MCF 10A (cell line): ENCODE measurements around the gene HSDL2. TPM values are rescaled to one million over a fixed set of nuclear protein-coding genes. Genes with fewer than 3 reads are reported as not detected.

ENCODE experiments used
- BruUV-seq: library from RNA; stranded (reverse); fragments of 400-500 nt; replicated peaks from 2 replicates; lab custom pipeline; 2021; lab: Mats Ljungman, UMichigan
- CTCF ChIA-PET: fragments of 300-600 bp; sonication (Branson Sonifier 250); formaldehyde crosslinking; extraction: SDS; loops from one replicate; lab custom pipeline; 2021; ENCODE audit warnings: antibody characterized with exemption, inconsistent platforms; lab: Yijun Ruan, JAX
- POLR2A ChIA-PET: fragments of 300-600, 350-650 bp; sonication (Branson Sonifier 250); formaldehyde crosslinking; extraction: SDS; loops from one replicate; lab custom pipeline; 2020; ENCODE audit warnings: antibody characterized with exemption, inconsistent platforms; lab: Yijun Ruan, JAX
- DNase-seq: peaks from one replicate; pipeline ENCODE4 v3.0.0-alpha.2; 2018; ENCODE audit not compliant: unreplicated experiment
- H3K27ac Mint-ChIP-seq: one replicate; pipeline ENCODE4 v1.8.0; 2022; ENCODE audit warnings: mild to moderate bottlenecking, low read depth, mixed read lengths; ENCODE audit not compliant: unreplicated experiment
- H3K27me3 Mint-ChIP-seq: one replicate; pipeline ENCODE4 v1.8.0; 2022; ENCODE audit warnings: mixed read lengths; ENCODE audit not compliant: insufficient read depth, unreplicated experiment
- H3K36me3 Mint-ChIP-seq: one replicate; pipeline ENCODE4 v1.8.0; 2022; ENCODE audit warnings: mild to moderate bottlenecking, moderate library complexity, mixed read lengths; ENCODE audit not compliant: insufficient read depth, unreplicated experiment
- H3K4me1 Mint-ChIP-seq: one replicate; pipeline ENCODE4 v1.8.0; 2022; ENCODE audit warnings: mixed read lengths; ENCODE audit not compliant: insufficient read depth, unreplicated experiment
- H3K4me3 Mint-ChIP-seq: one replicate; pipeline ENCODE4 v1.8.0; 2022; ENCODE audit warnings: mild to moderate bottlenecking, moderate library complexity, mixed read lengths; ENCODE audit not compliant: unreplicated experiment
- H3K9me3 Mint-ChIP-seq: one replicate; pipeline ENCODE4 v1.8.0; 2022; ENCODE audit warnings: mixed read lengths; ENCODE audit not compliant: unreplicated experiment
- intact Hi-C: fragments of 100-400 bp; cut with micrococcal nuclease; formaldehyde crosslinking; loops from 2 replicates; pipeline ENCODE4 v1.14.1; 2022
- total RNA-seq: library from RNA; stranded (reverse); gene quantifications from 2 replicates; pipeline ENCODE4 v1.2.3, GENCODE V29; 2022
- TF ChIP-seq, protein P1 (sequence below): fragments of 200-600 bp; IDR thresholded peaks from one replicate; pipeline ENCODE4 v1.8.0; 2022; ENCODE audit warnings: antibody characterized with exemption, mild to moderate bottlenecking; ENCODE audit not compliant: unreplicated experiment

HSDL2 gene
- total RNA-seq, 1 experiment from 2014 or later: 26.7 TPM

DNA sequence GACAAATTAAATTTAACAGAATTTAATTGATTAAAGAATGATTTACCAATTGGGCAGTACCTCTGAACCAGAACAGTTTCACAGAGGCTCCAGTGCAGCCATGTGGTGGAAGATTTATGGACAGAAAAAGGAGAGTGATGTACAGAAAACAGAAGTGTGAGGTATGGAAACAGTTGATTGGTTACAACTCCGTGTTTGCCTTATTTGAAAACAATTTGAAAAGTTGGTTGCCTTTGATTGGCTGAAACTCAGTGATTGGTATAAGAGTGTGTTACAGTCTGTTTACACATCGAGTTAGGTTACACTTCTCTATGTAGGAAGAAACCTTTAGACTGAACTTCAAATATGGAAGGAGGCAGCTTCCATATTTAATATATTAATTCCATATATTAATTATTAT lies 136.9 kb downstream of the HSDL2 start:
- TF ChIP-seq, protein P1, sequence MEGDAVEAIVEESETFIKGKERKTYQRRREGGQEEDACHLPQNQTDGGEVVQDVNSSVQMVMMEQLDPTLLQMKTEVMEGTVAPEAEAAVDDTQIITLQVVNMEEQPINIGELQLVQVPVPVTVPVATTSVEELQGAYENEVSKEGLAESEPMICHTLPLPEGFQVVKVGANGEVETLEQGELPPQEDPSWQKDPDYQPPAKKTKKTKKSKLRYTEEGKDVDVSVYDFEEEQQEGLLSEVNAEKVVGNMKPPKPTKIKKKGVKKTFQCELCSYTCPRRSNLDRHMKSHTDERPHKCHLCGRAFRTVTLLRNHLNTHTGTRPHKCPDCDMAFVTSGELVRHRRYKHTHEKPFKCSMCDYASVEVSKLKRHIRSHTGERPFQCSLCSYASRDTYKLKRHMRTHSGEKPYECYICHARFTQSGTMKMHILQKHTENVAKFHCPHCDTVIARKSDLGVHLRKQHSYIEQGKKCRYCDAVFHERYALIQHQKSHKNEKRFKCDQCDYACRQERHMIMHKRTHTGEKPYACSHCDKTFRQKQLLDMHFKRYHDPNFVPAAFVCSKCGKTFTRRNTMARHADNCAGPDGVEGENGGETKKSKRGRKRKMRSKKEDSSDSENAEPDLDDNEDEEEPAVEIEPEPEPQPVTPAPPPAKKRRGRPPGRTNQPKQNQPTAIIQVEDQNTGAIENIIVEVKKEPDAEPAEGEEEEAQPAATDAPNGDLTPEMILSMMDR: no peak
- Mint-ChIP-seq H3K27me3 (no peaks in the 10 kb centered on the region), H3K27ac (no peak overlapping the region), H3K4me3 (no peak overlapping the region), H3K4me1 (no peaks in the 10 kb centered on the region), H3K36me3 (no peaks in the 10 kb centered on the region), H3K9me3 (no peaks in the 10 kb centered on the region)
- CTCF ChIA-PET: no interaction called here
- BruUV-seq: no TSS peak
- intact Hi-C loops: no loop called here
- no peak for DNase-seq
- POLR2A ChIA-PET: interaction anchor here (0.7 to 1.0 kb wide), 3 partner anchors 31 to 1554 kb away, joined by 3 to 4 read pairs (median 3); no protein-coding TSS in a partner anchor

DNA sequence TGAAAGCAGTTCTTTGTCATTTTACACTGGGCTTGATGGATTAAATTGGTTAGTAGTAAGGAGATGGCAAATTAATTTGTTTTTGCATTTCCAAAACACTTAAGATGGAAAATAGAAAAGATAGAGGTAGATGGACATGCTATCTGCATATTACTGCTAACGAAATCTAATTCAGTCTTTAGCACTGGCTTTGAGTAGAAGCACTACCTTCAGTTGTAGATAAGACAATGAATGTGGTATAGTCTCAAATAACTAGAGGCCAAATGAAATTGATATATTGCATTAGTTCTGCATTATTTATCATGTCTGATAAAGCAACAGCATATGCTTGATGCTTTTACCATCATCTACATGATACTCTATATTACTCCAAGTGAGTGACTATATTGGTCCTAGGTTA lies 140.2 kb downstream of the HSDL2 start:
- Mint-ChIP-seq H3K27ac (no peak overlapping the region), H3K4me3 (no peak overlapping the region), H3K27me3 (no peaks in the 10 kb centered on the region), H3K9me3 (no peaks in the 10 kb centered on the region), H3K36me3 (no peaks in the 10 kb centered on the region), H3K4me1 (no peaks in the 10 kb centered on the region)
- BruUV-seq: no TSS peak
- CTCF ChIA-PET: no interaction called here
- intact Hi-C loops: no loop called here
- TF ChIP-seq, protein P1: no peak
- POLR2A ChIA-PET: no interaction called here
- DNase-seq: no peak

DNA sequence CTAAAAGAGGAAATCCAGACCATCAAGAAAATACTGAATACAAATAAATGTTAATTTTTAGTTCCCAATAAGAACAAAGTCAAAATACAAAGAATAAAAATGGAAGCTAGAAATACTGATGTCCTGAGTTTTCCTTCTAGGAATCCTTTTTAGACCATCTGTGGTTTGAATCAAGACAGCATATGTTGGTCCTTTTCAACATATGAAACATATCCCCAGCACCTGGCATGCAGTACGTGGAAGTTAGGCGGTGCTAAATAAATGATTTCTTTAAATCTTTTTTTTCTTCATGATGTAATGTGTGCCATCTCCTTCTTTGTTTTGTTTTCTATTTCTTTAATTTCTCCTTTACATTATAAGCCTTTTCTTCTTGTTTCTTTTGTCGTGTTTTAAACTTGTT lies 140.7 kb downstream of the HSDL2 start:
- no peaks in the 10 kb centered on the region for H3K9me3 Mint-ChIP-seq
- H3K27ac Mint-ChIP-seq: no peak overlapping the region
- intact Hi-C loops: no loop called here
- TF ChIP-seq, protein P1: no peak
- no peaks in the 10 kb centered on the region for H3K4me1 Mint-ChIP-seq
- POLR2A ChIA-PET: no interaction called here
- no peak for DNase-seq
- CTCF ChIA-PET: interaction anchor here (1.1 kb wide), 1 partner anchor 20 kb away, joined by 3 read pairs; no protein-coding TSS in a partner anchor
- no peak overlapping the region for H3K4me3 Mint-ChIP-seq
- H3K27me3 Mint-ChIP-seq: no peaks in the 10 kb centered on the region
- no TSS peak for BruUV-seq
- H3K36me3 Mint-ChIP-seq: no peaks in the 10 kb centered on the region

Other genes with a start within 250 kb of the HSDL2 start
- gene SUSD1, start 204.8 kb upstream of the HSDL2 start, total RNA-seq: 1.6 and 2.0 TPM in 2 replicates
- gene PTBP3, start 46.5 kb upstream of the HSDL2 start, total RNA-seq: 79.2 and 83.4 TPM in 2 replicates
- gene KIAA1958, start 106.7 kb downstream of the HSDL2 start, total RNA-seq: 4.9 and 5.8 TPM in 2 replicates